Measurements from ENCODE around the gene RNASE7.

DNA sequence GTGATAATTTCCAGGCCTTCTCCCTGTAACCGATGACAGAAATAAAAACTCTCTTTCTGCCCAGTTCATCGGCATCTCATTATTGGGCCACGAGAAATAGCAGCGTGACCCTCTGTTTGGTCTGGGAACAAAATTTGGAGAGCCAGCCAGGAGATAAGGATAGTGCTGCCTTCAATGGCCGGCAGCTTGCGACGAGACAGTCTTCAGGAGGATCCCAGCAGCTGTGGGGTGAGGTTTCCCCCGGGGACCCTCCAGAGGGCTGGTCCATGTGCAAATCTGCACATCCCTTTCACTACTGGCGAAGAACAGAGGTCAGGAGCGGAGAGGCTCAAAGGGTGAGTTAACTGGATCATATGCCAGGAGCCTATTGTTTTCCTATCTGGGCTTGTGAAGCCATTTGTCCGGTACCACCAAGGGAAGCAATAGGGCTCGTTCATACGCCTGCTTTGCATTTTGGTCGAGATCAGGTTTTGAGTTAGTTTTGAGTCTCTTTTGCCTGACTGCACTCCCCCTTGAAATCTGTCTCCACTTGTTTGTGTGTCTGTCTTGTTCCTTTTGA lies 38.3 kb upstream of the RNASE7 start:
- no peak for TF ChIP-seq GATA3 (IDR thresholded peaks at IDR 0.05; ENCODE audit: low read depth, low read length)
- no peak for TF ChIP-seq GATA2 (IDR thresholded peaks at IDR 0.05; ENCODE audit: low read depth, low read length)
